Fibroblast of lung (primary cell): ENCODE data around the gene ZDHHC11. TPM values are rescaled to one million over a fixed set of nuclear protein-coding genes. Genes with fewer than 3 reads are reported as not detected.

Source experiments
- DNase-seq, 2 donors: peaks; one replicate each; pipeline versions ENCODE4 v3.0.0 to v3.0.0-alpha.2; 2010; ENCODE audit warnings: low read depth in 2 of 2
- H2AFZ ChIP-seq: 2 replicates; pipeline ENCODE4 v1.5.1; 2012; ENCODE audit warnings: low read length, control low read depth, inconsistent platforms
- H3K27ac ChIP-seq: 2 replicates; pipeline ENCODE4 v1.5.1; 2011; ENCODE audit warnings: low read length, control low read depth; ENCODE audit not compliant: insufficient read depth
- H3K27me3 ChIP-seq: 2 replicates; pipeline ENCODE4 v1.5.1; 2011; ENCODE audit warnings: mild to moderate bottlenecking, low read length; ENCODE audit not compliant: control insufficient read depth, insufficient read depth
- H3K36me3 ChIP-seq: 2 replicates; pipeline ENCODE4 v1.5.1; 2011; ENCODE audit warnings: low read length; ENCODE audit not compliant: control insufficient read depth, insufficient read depth
- H3K4me1 ChIP-seq: 2 replicates; pipeline ENCODE4 v1.5.1; 2011; ENCODE audit warnings: low read length; ENCODE audit not compliant: control insufficient read depth, insufficient read depth; ENCODE audit errors: extremely low read depth
- H3K4me2 ChIP-seq: 2 replicates; pipeline ENCODE4 v1.5.1; 2011; ENCODE audit warnings: low read length, control low read depth; ENCODE audit not compliant: insufficient read depth; ENCODE audit errors: extremely low read depth
- H3K4me3 ChIP-seq, 4 experiments: fragments of 200-600 bp in 1 of 4; sonication (generic) in 1 of 4; replicated peaks in 1 of 4; 2 replicates each; pipeline ENCODE4 v1.5.1; 2011 to 2016; ENCODE audit warnings: low read length in 4 of 4, low read depth in 3 of 4, mild to moderate bottlenecking in 3 of 4, control low read depth in 2 of 4, inconsistent platforms in 1 of 4, mixed read lengths in 1 of 4; ENCODE audit not compliant: insufficient read depth in 1 of 4; ENCODE audit errors: control extremely low read depth in 1 of 4
- H3K79me2 ChIP-seq: 2 replicates; pipeline ENCODE4 v1.5.1; 2012; ENCODE audit warnings: mild to moderate bottlenecking, low read length, inconsistent platforms; ENCODE audit not compliant: control insufficient read depth, insufficient read depth
- H3K9ac ChIP-seq: 2 replicates; pipeline ENCODE4 v1.5.1; 2011; ENCODE audit warnings: mild to moderate bottlenecking, low read length, control low read depth; ENCODE audit not compliant: insufficient read depth
- H3K9me3 ChIP-seq: 2 replicates; pipeline ENCODE4 v1.5.1; 2012; ENCODE audit warnings: low read depth, low read length; ENCODE audit not compliant: control insufficient read depth, insufficient read depth
- H4K20me1 ChIP-seq: 2 replicates; pipeline ENCODE4 v1.5.1; 2011; ENCODE audit warnings: low read length; ENCODE audit not compliant: control insufficient read depth, insufficient read depth; ENCODE audit errors: extremely low read depth
- EZH2 ChIP-seq: IDR thresholded peaks from 2 replicates; pipeline ENCODE4 v1.5.1; 2012; ENCODE audit warnings: low read length, control low read depth, mild to moderate bottlenecking; ENCODE audit errors: missing control alignments
- polyA plus RNA-seq, 2 donors: library from polyadenylated mRNA; depleted of rRNA in 1 of 2; stranded (reverse) in 1 of 2; unstranded in 1 of 2; fragments of >200 nt; gene quantifications; 2 replicates each; pipeline ENCODE4 v1.2.1, GENCODE V29; 2011 to 2012; ENCODE audit warnings: missing spikeins in 1 of 2
- total RNA-seq: library from RNA; depleted of rRNA; stranded (reverse); fragments of >200 nt; gene quantifications from 2 replicates; pipeline ENCODE4 v1.2.1, GENCODE V29; 2014
- TF ChIP-seq, protein P1 (sequence below), 2 donors: IDR thresholded peaks in 1 of 2; conservative IDR thresholded peaks in 1 of 2; 1 replicate in 1 of 2; 2 replicates in 1 of 2; pipeline ENCODE4 v1.5.1; 2011 to 2012; ENCODE audit warnings: low read length in 2 of 2, control low read depth in 1 of 2, inconsistent platforms in 1 of 2, low read depth in 1 of 2, mild to moderate bottlenecking in 1 of 2

The ZDHHC11 gene
- total and polyA plus RNA-seq, 2 donors (not counting 1 experiment from before 2014, with no cell fraction given) = 0.23 to 2.5 TPM

DNA sequence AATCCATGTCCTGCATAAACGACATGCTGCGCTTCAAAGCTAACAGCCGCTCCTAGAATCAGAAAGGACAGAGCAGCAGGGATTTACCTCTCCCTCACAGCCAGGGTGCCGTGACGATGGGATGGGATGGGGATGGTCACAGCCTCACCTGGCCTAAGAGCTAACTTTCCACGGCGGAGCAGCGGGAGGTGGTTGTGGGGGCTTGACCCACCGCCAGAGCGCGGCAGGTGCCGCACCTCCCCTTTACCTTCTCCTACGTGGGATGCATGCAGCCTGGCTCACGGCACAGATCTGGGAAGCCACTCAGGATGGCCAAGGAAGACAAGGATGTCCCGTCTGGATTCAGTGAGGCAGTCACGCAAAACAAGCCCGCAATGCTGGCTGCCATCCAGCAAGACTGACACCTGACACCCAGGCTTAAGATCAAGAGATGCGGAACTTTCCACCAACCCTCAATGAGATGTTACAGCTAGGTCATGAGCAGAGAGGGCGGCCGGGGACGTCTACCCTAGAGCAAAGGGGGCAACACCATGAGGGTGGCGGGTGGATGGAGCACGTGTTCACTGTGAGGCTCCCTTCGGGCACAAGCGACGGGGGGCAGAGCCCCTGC lies 36.0 kb upstream of the ZDHHC11 start:
- Histone ChIP-seq H3K27ac (no peak overlapping the region), H4K20me1 (no peaks in the 10 kb centered on the region), H3K4me2 (no peak overlapping the region), H3K36me3 (peaks cover 55% of the 10 kb centered on the region), H3K4me1 (no peaks in the 10 kb centered on the region), H3K27me3 (no peaks in the 10 kb centered on the region), H3K9ac (no peak overlapping the region), H3K4me3 (no peak overlapping the region), H3K9me3 (no peaks in the 10 kb centered on the region), H2AFZ (no peak overlapping the region), H3K79me2 (peaks cover 53% of the 10 kb centered on the region)
- TF ChIP-seq EZH2 = no peak
- TF ChIP-seq, protein P1, sequence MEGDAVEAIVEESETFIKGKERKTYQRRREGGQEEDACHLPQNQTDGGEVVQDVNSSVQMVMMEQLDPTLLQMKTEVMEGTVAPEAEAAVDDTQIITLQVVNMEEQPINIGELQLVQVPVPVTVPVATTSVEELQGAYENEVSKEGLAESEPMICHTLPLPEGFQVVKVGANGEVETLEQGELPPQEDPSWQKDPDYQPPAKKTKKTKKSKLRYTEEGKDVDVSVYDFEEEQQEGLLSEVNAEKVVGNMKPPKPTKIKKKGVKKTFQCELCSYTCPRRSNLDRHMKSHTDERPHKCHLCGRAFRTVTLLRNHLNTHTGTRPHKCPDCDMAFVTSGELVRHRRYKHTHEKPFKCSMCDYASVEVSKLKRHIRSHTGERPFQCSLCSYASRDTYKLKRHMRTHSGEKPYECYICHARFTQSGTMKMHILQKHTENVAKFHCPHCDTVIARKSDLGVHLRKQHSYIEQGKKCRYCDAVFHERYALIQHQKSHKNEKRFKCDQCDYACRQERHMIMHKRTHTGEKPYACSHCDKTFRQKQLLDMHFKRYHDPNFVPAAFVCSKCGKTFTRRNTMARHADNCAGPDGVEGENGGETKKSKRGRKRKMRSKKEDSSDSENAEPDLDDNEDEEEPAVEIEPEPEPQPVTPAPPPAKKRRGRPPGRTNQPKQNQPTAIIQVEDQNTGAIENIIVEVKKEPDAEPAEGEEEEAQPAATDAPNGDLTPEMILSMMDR (conservative IDR thresholded peaks at IDR 0.05 in 1 of 2, IDR thresholded peaks at IDR 0.05 in 1 of 2; ENCODE audit: low read depth in 1 of 2, low read length in 2 of 2) = no peak
- DNase-seq = no peak

DNA sequence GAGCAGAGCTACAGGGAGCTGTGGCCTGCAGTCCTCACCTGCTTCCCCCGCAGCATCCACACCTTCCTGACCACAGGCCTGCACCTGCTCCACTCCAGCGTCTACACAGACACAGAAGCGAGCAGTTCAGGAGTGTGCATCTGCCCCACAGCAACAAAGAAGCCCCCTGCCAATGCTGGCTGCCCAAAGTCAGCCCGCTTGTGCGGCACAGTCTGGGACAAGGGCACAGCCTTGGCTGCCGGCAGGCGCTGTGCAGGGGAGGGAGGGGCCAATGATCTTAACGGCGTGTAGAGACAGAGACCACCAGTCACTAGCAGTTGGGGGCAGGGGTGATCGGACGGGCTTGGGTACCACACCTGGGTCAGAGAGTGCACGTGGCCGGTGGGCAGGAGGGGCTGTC lies 35.2 kb upstream of the ZDHHC11 start:
- H3K4me2 ChIP-seq = no peak overlapping the region
- peaks cover 58% of the 10 kb centered on the region for H3K36me3 ChIP-seq
- H2AFZ ChIP-seq = no peak overlapping the region
- no peaks in the 10 kb centered on the region for H3K4me1 ChIP-seq
- no peaks in the 10 kb centered on the region for H4K20me1 ChIP-seq
- H3K79me2 ChIP-seq = peaks cover 49% of the 10 kb centered on the region
- DNase-seq = no peak
- H3K9ac ChIP-seq = no peak overlapping the region
- TF ChIP-seq, protein P1 (conservative IDR thresholded peaks at IDR 0.05 in 1 of 2, IDR thresholded peaks at IDR 0.05 in 1 of 2; ENCODE audit: low read depth in 1 of 2, low read length in 2 of 2) = no peak
- TF ChIP-seq EZH2 = no peak
- no peaks in the 10 kb centered on the region for H3K27me3 ChIP-seq
- H3K9me3 ChIP-seq = no peaks in the 10 kb centered on the region
- H3K4me3 ChIP-seq = no peak overlapping the region
- no peak overlapping the region for H3K27ac ChIP-seq

DNA sequence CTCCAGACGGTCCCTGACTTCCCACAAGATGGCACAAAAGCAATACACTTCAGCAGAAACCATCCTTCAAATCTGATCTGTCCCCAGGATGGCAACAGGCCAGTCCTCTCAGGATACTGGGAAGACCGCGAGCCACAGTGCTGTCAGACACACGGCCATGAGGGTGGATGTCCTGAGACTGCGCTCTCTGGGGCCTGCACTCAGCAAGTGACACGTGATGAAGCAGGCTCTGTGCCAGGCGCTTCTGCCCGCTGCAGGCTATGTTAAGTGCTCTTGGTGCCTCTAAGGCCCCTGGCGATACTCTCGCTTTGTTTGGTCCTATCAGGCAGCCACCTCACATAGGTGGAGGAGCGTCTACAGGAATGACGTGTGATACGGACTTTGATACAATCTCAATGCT lies 34.7 kb upstream of the ZDHHC11 start:
- Histone ChIP-seq H3K27ac (no peak overlapping the region), H3K36me3 (peaks cover 59% of the 10 kb centered on the region), H4K20me1 (no peaks in the 10 kb centered on the region), H3K4me2 (no peak overlapping the region), H2AFZ (no peak overlapping the region), H3K9me3 (no peaks in the 10 kb centered on the region), H3K4me1 (no peaks in the 10 kb centered on the region), H3K79me2 (peaks cover 46% of the 10 kb centered on the region), H3K27me3 (no peaks in the 10 kb centered on the region), H3K4me3 (no peak overlapping the region), H3K9ac (no peak overlapping the region)
- TF ChIP-seq, protein P1 (conservative IDR thresholded peaks at IDR 0.05 in 1 of 2, IDR thresholded peaks at IDR 0.05 in 1 of 2; ENCODE audit: low read depth in 1 of 2, low read length in 2 of 2) = no peak
- TF ChIP-seq EZH2 = no peak
- no peak for DNase-seq
